Parathyroid adenoma (tissue), 2 donors: ENCODE data around the gene MARCHF9.

Experiments used
- H2AFZ ChIP-seq: fragments of 300-600 bp; sonication (generic); one replicate; pipeline ENCODE4 v1.7.0; 2017; ENCODE audit warnings: antibody characterized with exemption, mild to moderate bottlenecking
- H3K27ac ChIP-seq: fragments of 300-600 bp; sonication (generic); one replicate; pipeline ENCODE4 v1.7.0; 2017
- H3K27me3 ChIP-seq: fragments of 300-600 bp; sonication (generic); one replicate; pipeline ENCODE4 v1.7.0; 2017; ENCODE audit warnings: low read length; ENCODE audit not compliant: control insufficient read depth, insufficient read depth
- H3K36me3 ChIP-seq: fragments of 300-600 bp; sonication (generic); one replicate; pipeline ENCODE4 v1.7.0; 2017; ENCODE audit warnings: low read length; ENCODE audit not compliant: control insufficient read depth, insufficient read depth
- H3K4me1 ChIP-seq: fragments of 300-600 bp; sonication (generic); one replicate; pipeline ENCODE4 v1.7.0; 2017; ENCODE audit warnings: control low read depth
- H3K4me2 ChIP-seq: fragments of 300-600 bp; sonication (generic); one replicate; pipeline ENCODE4 v1.7.0; 2017; ENCODE audit warnings: low read length
- H3K4me3 ChIP-seq: fragments of 300-600 bp; sonication (generic); one replicate; pipeline ENCODE4 v1.7.0; 2017; ENCODE audit warnings: low read depth, low read length
- H3K79me2 ChIP-seq: fragments of 300-600 bp; sonication (generic); one replicate; pipeline ENCODE4 v1.7.0; 2017; ENCODE audit warnings: control low read depth
- H3K9ac ChIP-seq: fragments of 300-600 bp; sonication (generic); one replicate; pipeline ENCODE4 v1.7.0; 2017; ENCODE audit warnings: mild to moderate bottlenecking
- H3K9me3 ChIP-seq: fragments of 300-600 bp; sonication (generic); one replicate; pipeline ENCODE4 v1.7.0; 2017; ENCODE audit warnings: low read length; ENCODE audit not compliant: control insufficient read depth
- TF ChIP-seq, protein P1 (sequence below): fragments of 300-600 bp; sonication (generic); IDR thresholded peaks from one replicate; pipeline ENCODE4 v1.7.0; 2017; ENCODE audit warnings: antibody characterized with exemption, mild to moderate bottlenecking
- donor health status: primary hyperparathyroidism.

The MARCHF9 gene

DNA sequence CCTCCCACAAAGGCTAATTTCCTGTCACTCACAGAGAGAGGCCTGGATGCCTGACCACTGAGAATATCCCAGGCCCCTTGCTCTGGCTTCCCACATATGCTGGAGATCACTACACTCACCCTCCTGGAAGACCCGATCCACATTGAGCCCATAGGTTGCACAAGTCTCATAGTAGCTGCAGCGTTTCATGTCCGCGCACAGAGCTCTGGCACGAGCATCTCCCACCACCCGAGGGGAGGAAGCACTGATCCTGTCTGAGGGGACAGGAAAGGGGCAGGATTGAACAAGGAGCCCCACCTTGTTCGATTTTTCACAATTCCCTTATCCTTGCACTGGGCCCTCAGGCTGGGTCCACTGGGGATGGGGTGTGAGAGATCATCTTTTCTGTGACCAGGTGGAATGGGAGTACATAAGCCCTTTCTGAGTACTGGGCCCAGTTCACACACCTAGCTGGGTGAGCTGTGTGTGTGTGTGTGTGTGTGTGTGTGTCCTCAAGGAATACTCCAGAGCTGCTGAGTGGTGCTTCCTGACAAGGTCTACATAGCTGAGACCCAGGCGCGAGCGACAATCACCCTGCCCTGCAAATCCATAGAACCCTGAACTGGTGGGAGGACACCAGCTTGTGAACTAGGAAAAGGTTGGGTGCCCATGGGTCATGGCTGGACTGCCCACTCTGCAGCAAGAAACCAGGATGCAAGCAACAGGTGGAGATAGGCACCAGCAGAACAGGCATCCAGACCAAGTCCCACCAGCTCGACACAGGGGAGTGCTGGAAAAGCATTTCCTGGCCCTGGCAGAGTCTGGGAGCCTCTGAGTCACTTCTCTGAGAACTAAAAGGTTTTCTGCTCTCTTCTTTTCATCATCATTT, 21.9 kb upstream of the MARCHF9 start:
- peaks cover 19% of the 10 kb centered on the region for H3K4me1 ChIP-seq
- no peaks in the 10 kb centered on the region for H3K79me2 ChIP-seq
- H3K9me3 ChIP-seq, result no peaks in the 10 kb centered on the region
- H3K27me3 ChIP-seq, result no peaks in the 10 kb centered on the region
- TF ChIP-seq, protein P1, sequence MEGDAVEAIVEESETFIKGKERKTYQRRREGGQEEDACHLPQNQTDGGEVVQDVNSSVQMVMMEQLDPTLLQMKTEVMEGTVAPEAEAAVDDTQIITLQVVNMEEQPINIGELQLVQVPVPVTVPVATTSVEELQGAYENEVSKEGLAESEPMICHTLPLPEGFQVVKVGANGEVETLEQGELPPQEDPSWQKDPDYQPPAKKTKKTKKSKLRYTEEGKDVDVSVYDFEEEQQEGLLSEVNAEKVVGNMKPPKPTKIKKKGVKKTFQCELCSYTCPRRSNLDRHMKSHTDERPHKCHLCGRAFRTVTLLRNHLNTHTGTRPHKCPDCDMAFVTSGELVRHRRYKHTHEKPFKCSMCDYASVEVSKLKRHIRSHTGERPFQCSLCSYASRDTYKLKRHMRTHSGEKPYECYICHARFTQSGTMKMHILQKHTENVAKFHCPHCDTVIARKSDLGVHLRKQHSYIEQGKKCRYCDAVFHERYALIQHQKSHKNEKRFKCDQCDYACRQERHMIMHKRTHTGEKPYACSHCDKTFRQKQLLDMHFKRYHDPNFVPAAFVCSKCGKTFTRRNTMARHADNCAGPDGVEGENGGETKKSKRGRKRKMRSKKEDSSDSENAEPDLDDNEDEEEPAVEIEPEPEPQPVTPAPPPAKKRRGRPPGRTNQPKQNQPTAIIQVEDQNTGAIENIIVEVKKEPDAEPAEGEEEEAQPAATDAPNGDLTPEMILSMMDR, result no peak
- H3K36me3 ChIP-seq, result no peaks in the 10 kb centered on the region
- H3K4me2 ChIP-seq, result no peak overlapping the region
- H2AFZ ChIP-seq, result no peak overlapping the region
- no peak overlapping the region for H3K27ac ChIP-seq
- no peak overlapping the region for H3K9ac ChIP-seq
- H3K4me3 ChIP-seq, result no peak overlapping the region

DNA sequence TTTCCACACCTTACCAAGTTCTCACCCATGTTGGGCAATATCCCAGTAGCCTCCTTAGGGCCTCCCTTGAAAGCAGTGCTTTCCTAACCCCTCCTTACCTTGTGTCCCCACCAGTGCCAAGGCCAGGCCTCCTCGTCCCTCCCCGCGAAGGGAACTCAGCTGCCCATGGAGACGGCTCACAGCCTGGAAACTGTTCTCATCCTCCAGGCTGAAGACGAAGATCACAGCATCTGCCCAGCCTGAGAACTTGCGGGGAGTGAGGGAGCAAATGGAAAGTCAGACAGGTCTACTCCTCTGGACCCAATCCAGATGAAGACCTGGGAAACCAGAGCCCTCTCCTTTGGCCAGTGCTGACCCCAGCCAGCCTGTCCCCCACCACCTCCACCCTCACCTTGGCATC, 21.0 kb upstream of the MARCHF9 start:
- Histone ChIP-seq H3K36me3 (no peaks in the 10 kb centered on the region), H3K9ac (no peak overlapping the region), H3K27me3 (no peaks in the 10 kb centered on the region), H3K4me1 (peaks cover 14% of the 10 kb centered on the region), H3K9me3 (no peaks in the 10 kb centered on the region), H3K79me2 (no peaks in the 10 kb centered on the region), H3K27ac (no peak overlapping the region), H3K4me2 (no peak overlapping the region), H2AFZ (no peak overlapping the region), H3K4me3 (no peak overlapping the region)
- TF ChIP-seq, protein P1, result no peak

DNA sequence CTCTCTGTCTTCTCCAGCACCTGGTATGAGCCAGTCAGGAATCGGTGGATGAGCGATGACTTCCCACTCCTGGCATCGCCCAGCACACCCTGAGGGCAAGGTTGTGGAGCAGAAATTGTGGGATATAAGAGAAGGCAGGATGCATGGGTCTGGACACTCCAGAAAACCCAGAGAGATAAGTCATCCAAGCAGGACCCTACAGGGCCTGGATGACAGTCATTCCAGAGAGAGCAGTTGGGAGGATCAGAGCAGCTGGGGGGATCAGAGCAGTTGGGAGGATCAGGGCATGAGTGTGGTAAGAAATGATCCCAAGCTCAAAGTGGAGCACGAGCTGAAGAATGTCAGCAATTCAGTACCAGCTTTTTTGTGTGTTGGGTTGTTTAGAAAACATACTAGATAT, 20.3 kb upstream of the MARCHF9 start:
- TF ChIP-seq, protein P1, result no peak
- H3K79me2 ChIP-seq, result no peaks in the 10 kb centered on the region
- no peak overlapping the region for H2AFZ ChIP-seq
- no peak overlapping the region for H3K9ac ChIP-seq
- H3K9me3 ChIP-seq, result no peaks in the 10 kb centered on the region
- H3K4me3 ChIP-seq, result no peak overlapping the region
- no peaks in the 10 kb centered on the region for H3K27me3 ChIP-seq
- H3K4me2 ChIP-seq, result no peak overlapping the region
- H3K4me1 ChIP-seq, result peaks cover 14% of the 10 kb centered on the region
- H3K36me3 ChIP-seq, result no peaks in the 10 kb centered on the region
- no peak overlapping the region for H3K27ac ChIP-seq

DNA sequence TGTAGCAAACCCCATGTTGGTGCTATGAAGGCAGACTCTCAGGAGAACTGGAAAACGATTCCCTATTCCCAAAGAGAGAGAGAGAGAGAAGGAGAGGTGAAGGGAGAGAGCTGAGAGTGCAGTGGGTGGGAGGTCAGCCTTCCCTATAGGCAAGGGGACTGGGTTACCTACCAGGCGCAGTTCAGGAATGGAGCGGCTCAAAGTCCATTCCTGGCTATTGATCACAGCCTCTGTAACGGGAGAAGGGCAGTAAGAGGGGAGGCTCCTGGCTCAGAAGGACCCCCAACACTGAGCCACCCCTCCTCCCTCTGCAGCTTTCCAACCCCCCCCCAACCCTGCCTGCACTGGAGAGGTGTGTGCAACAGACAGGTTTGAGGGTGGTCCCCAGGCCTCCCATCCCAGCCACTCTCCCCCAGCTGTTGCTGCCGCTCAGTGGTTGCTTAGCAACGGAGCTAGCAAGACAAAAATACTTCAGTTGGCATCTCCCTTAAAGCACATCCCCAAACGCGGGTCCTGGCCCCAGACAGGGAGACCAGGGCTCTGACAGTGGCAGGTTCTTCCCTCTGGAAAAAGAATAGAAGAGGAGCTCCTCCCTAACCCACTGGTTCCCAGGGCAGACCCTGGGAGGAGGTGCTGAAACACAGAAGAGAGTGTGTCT, 19.6 kb upstream of the MARCHF9 start:
- Histone ChIP-seq H3K9ac (no peak overlapping the region), H3K79me2 (no peaks in the 10 kb centered on the region), H3K4me1 (peaks cover 14% of the 10 kb centered on the region), H3K36me3 (no peaks in the 10 kb centered on the region), H3K9me3 (no peaks in the 10 kb centered on the region), H3K27ac (no peak overlapping the region), H2AFZ (no peak overlapping the region), H3K4me3 (no peak overlapping the region), H3K4me2 (no peak overlapping the region), H3K27me3 (no peaks in the 10 kb centered on the region)
- TF ChIP-seq, protein P1, result no peak
